Measurements from ENCODE around the gene NPM3.

The NPM3 gene

DNA sequence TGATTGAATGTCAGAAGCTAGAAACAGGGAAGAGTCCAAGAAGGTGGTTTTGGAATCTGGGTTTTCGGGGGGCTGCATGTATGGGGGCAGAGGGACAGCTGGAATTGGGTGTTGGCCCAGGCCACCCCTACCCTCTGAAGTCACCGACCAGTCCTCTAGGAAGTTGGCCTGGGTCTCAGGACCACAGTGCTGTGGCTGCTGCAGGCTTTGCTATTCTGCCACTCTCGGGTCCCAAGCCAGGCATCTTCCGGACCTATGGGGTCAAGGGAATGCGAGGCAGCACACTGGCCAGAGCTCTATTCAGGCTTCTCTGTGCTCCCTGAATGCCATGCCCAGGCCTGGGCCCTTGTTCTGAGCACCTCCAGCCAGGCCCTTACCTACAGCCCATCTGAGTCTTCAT is 20.5 kb downstream of the NPM3 start:
- TF ChIP-seq, protein P1, sequence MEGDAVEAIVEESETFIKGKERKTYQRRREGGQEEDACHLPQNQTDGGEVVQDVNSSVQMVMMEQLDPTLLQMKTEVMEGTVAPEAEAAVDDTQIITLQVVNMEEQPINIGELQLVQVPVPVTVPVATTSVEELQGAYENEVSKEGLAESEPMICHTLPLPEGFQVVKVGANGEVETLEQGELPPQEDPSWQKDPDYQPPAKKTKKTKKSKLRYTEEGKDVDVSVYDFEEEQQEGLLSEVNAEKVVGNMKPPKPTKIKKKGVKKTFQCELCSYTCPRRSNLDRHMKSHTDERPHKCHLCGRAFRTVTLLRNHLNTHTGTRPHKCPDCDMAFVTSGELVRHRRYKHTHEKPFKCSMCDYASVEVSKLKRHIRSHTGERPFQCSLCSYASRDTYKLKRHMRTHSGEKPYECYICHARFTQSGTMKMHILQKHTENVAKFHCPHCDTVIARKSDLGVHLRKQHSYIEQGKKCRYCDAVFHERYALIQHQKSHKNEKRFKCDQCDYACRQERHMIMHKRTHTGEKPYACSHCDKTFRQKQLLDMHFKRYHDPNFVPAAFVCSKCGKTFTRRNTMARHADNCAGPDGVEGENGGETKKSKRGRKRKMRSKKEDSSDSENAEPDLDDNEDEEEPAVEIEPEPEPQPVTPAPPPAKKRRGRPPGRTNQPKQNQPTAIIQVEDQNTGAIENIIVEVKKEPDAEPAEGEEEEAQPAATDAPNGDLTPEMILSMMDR (IDR thresholded peaks at IDR 0.05; ENCODE audit: low read depth, low read length), result no peak
- no peak for TF ChIP-seq EZH2phosphoT487 (IDR thresholded peaks at IDR 0.05; ENCODE audit: low read depth)
- no peaks in the 10 kb centered on the region for H3K27me3 ChIP-seq (ENCODE audit: low read depth, low read length)
- H3K9ac ChIP-seq (ENCODE audit: low read length), result no peak overlapping the region
- H3K9me3 ChIP-seq (ENCODE audit: insufficient read depth, low read length), result no peaks in the 10 kb centered on the region
- H2AFZ ChIP-seq (ENCODE audit: low read depth, low read length), result no peak overlapping the region
- no peaks in the 10 kb centered on the region for H3K79me2 ChIP-seq (ENCODE audit: low read length)
- no peak overlapping the region for H3K4me2 ChIP-seq (ENCODE audit: low read length)
- H3K4me1 ChIP-seq (ENCODE audit: low read length), result no peaks in the 10 kb centered on the region
- H3K4me3 ChIP-seq (ENCODE audit: low read length), result no peak overlapping the region
- H4K20me1 ChIP-seq (ENCODE audit: insufficient read depth, low read length), result no peaks in the 10 kb centered on the region
- no peak overlapping the region for H3K27ac ChIP-seq (ENCODE audit: low read length)
- no peaks in the 10 kb centered on the region for H3K36me3 ChIP-seq (replicated peaks; ENCODE audit: low read depth, low read length)

DNA sequence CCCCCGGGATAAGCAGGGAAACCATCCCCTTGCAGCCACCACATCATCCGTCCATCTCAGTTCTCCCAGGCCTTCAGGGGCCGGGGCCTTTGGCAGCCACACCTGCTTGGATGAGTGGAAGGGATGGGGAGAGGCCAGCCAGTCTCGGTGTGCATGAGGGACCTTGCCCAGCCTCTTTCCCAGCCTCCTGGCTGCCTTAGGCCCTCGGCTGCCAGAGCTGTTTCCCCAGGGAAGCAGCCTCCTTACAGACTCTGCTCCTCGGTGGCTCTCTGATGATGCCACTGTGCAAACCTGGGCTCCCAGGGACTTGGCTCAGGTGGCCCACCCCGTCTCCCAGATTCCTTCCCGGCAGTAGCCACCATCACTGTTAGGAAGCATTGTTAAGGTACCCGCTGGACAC is 22.0 kb downstream of the NPM3 start:
- Histone ChIP-seq H3K27ac (ENCODE audit: low read length) (no peak overlapping the region), H4K20me1 (ENCODE audit: insufficient read depth, low read length) (no peaks in the 10 kb centered on the region), H3K36me3 (replicated peaks; ENCODE audit: low read depth, low read length) (no peaks in the 10 kb centered on the region), H3K79me2 (ENCODE audit: low read length) (no peaks in the 10 kb centered on the region), H3K27me3 (ENCODE audit: low read depth, low read length) (no peaks in the 10 kb centered on the region), H3K4me1 (ENCODE audit: low read length) (peaks cover 3% of the 10 kb centered on the region; the same call in 1 of the 2 replicates), H3K9me3 (ENCODE audit: insufficient read depth, low read length) (no peaks in the 10 kb centered on the region), H3K9ac (ENCODE audit: low read length) (no peak overlapping the region), H2AFZ (ENCODE audit: low read depth, low read length) (no peak overlapping the region), H3K4me3 (ENCODE audit: low read length) (no peak overlapping the region), H3K4me2 (ENCODE audit: low read length) (no peak overlapping the region)
- TF ChIP-seq EZH2phosphoT487 (IDR thresholded peaks at IDR 0.05; ENCODE audit: low read depth), result no peak
- TF ChIP-seq, protein P1 (IDR thresholded peaks at IDR 0.05; ENCODE audit: low read depth, low read length), result no peak

DNA sequence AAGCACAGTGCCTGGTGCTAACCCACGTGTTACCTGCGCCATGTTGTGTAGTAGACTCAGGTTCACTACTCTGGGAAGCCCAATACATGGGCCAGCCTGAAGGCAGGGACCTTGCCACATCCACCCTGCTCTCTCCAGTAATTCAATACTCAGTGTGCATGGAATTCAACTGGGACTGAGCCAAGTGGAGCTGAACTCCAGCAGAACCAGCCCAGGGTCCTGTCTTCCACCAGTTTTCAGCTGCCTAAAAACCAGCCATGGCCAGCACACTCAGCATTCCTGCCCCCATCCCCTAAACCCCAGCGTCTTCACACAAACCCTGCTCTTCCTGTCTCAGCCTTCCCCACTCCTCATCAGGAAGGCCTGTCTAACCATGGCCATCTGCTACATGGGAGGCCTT is 22.7 kb downstream of the NPM3 start:
- no peaks in the 10 kb centered on the region for H3K9me3 ChIP-seq (ENCODE audit: insufficient read depth, low read length)
- TF ChIP-seq, protein P1 (IDR thresholded peaks at IDR 0.05; ENCODE audit: low read depth, low read length), result no peak
- TF ChIP-seq EZH2phosphoT487 (IDR thresholded peaks at IDR 0.05; ENCODE audit: low read depth), result no peak
- no peaks in the 10 kb centered on the region for H4K20me1 ChIP-seq (ENCODE audit: insufficient read depth, low read length)

DNA sequence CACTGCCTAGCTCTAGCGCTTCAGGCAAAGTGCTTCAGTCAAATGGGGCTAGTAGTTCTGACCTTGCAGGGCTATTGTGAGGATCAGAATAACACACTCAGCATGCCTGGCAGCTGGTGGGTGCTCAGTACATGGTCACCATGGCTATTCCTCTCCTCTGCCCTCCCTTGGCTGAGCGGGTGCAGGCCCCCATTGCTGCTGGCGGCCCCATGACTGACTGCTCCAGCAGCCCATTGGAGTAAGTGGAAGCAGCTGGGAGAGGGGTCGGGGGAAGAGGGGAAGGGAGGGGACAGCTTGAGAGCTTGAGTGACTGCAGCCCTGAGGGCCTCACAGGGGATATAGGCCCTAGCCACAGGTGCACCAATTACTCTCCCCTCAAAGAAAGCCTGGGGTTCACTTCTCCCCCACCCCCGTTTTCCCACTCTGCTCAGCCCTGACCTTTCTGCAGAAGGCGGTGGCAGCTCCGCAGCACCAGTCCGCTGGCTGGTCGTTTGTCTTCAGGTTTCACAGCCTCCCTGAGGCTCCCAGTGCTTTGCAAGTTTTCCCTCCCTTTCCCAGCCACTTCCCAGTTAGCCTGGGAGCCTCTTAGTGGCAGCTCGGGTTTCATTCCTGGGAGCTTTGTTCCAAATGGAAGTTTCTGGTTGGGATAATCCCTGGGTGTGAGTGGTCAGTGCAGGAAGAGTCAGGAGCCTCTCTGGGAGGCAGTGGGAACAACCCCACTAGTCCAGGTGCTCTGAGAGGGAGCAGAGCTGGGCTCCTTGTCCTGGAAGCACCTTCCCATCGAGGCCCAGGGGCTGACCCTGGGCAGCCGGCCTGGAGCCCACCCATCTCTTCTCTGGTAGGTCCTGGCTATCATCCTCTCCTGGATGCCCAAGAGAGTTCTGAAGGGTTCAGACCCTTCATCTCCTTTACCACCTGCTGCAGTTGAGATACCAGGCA is 23.7 kb downstream of the NPM3 start:
- Histone ChIP-seq H3K4me1 (ENCODE audit: low read length) (peaks cover 4% of the 10 kb centered on the region; the same call in 1 of the 2 replicates), H3K9ac (ENCODE audit: low read length) (no peak overlapping the region), H3K9me3 (ENCODE audit: insufficient read depth, low read length) (no peaks in the 10 kb centered on the region), H3K4me3 (ENCODE audit: low read length) (no peak overlapping the region), H3K79me2 (ENCODE audit: low read length) (no peaks in the 10 kb centered on the region), H2AFZ (ENCODE audit: low read depth, low read length) (no peak overlapping the region), H3K27ac (ENCODE audit: low read length) (no peak overlapping the region), H3K27me3 (ENCODE audit: low read depth, low read length) (no peaks in the 10 kb centered on the region), H3K36me3 (replicated peaks; ENCODE audit: low read depth, low read length) (no peaks in the 10 kb centered on the region), H4K20me1 (ENCODE audit: insufficient read depth, low read length) (no peaks in the 10 kb centered on the region), H3K4me2 (ENCODE audit: low read length) (no peak overlapping the region)
- no peak for TF ChIP-seq EZH2phosphoT487 (IDR thresholded peaks at IDR 0.05; ENCODE audit: low read depth)
- TF ChIP-seq, protein P1 (IDR thresholded peaks at IDR 0.05; ENCODE audit: low read depth, low read length), result no peak

More for the DNA sequence above, 22.7 kb downstream of the NPM3 start:
- no peak overlapping the region for H3K27ac ChIP-seq (ENCODE audit: low read length)
- H3K4me1 ChIP-seq (ENCODE audit: low read length), result peaks cover 4% of the 10 kb centered on the region; the same call in 1 of the 2 replicates
- H3K27me3 ChIP-seq (ENCODE audit: low read depth, low read length), result no peaks in the 10 kb centered on the region
- no peak overlapping the region for H2AFZ ChIP-seq (ENCODE audit: low read depth, low read length)
- H3K36me3 ChIP-seq (replicated peaks; ENCODE audit: low read depth, low read length), result no peaks in the 10 kb centered on the region
- H3K79me2 ChIP-seq (ENCODE audit: low read length), result no peaks in the 10 kb centered on the region
- no peak overlapping the region for H3K4me2 ChIP-seq (ENCODE audit: low read length)
- no peak overlapping the region for H3K9ac ChIP-seq (ENCODE audit: low read length)
- no peak overlapping the region for H3K4me3 ChIP-seq (ENCODE audit: low read length)

All from OCI-LY3 (cell line).